GM12878 (cell line): ENCODE results near the gene OVCA2. TPM values are rescaled to one million over a fixed set of nuclear protein-coding genes. Genes with fewer than 3 reads are reported as not detected.

Experiments used
- BCL3 ChIP-seq: IDR thresholded peaks from 2 replicates; pipeline ENCODE4 v1.6.1; 2011; ENCODE audit warnings: borderline replicate concordance, low read depth, mild to moderate bottlenecking, moderate library complexity, low read length; ENCODE audit not compliant: insufficient read depth, poor library complexity, severe bottlenecking
- CREM ChIP-seq: IDR thresholded peaks from 2 replicates; pipeline ENCODE4 v1.6.1; 2014; ENCODE audit warnings: antibody characterized with exemption, low read depth
- HDAC6 ChIP-seq: fragments of 200-600 bp; sonication (generic); IDR thresholded peaks from one replicate; pipeline ENCODE4 v1.8.0; 2017; ENCODE audit warnings: antibody characterized with exemption; ENCODE audit not compliant: unreplicated experiment
- HDGF ChIP-seq: fragments of 450-650 bp; IDR thresholded peaks from 2 replicates; pipeline ENCODE4 v1.6.1; 2016; ENCODE audit warnings: antibody characterized with exemption
- IRF4 ChIP-seq: IDR thresholded peaks from 2 replicates; pipeline ENCODE4 v1.6.1; 2011; ENCODE audit warnings: low read depth, low read length
- JUNB ChIP-seq: IDR thresholded peaks from 2 replicates; pipeline ENCODE4 v1.6.1; 2016; ENCODE audit warnings: antibody characterized with exemption, mild to moderate bottlenecking
- JUND ChIP-seq: IDR thresholded peaks from 2 replicates; pipeline ENCODE4 v1.6.1; 2012; ENCODE audit warnings: low read depth, mild to moderate bottlenecking, low read length, improper control_type of control experiment, moderate library complexity
- KDM1A ChIP-seq: fragments of 200-600 bp; sonication (generic); IDR thresholded peaks from 2 replicates; pipeline ENCODE4 v1.6.1; 2016; ENCODE audit warnings: borderline replicate concordance
- KLF5 ChIP-seq: fragments of 450-650 bp; IDR thresholded peaks from 2 replicates; pipeline ENCODE4 v1.6.1; 2014; ENCODE audit warnings: mild to moderate bottlenecking; ENCODE audit not compliant: partially characterized antibody
- MTA3 ChIP-seq: IDR thresholded peaks from 2 replicates; pipeline ENCODE4 v1.6.1; 2012; ENCODE audit warnings: low read length, inconsistent platforms, borderline replicate concordance
- MXI1 ChIP-seq: fragments of 150-350 bp; IDR thresholded peaks from 2 replicates; pipeline ENCODE4 v1.6.1; 2011; ENCODE audit warnings: low read depth, mild to moderate bottlenecking, inconsistent platforms, low read length, improper control_type of control experiment
- NBN ChIP-seq: fragments of 450-650 bp; IDR thresholded peaks from 2 replicates; pipeline ENCODE4 v1.6.1; 2016
- RUNX3 ChIP-seq: IDR thresholded peaks from 2 replicates; pipeline ENCODE4 v1.6.1; 2012; ENCODE audit warnings: low read length, inconsistent platforms
- SMAD1 ChIP-seq: fragments of 450-650 bp; IDR thresholded peaks from 2 replicates; pipeline ENCODE4 v1.6.1; 2018; ENCODE audit warnings: mild to moderate bottlenecking, low read depth; ENCODE audit not compliant: partially characterized antibody
- SMARCA5 ChIP-seq: fragments of 450-650 bp; IDR thresholded peaks from 2 replicates; pipeline ENCODE4 v1.6.1; 2017; ENCODE audit warnings: mild to moderate bottlenecking
- SREBF1 ChIP-seq: IDR thresholded peaks from 2 replicates; pipeline ENCODE4 v1.6.1; 2012; ENCODE audit warnings: mild to moderate bottlenecking, low read length
- STAT1 ChIP-seq: fragments of 450-650 bp; conservative IDR thresholded peaks from 2 replicates; pipeline ENCODE4 v1.6.1; 2014; ENCODE audit warnings: antibody characterized with exemption, mild to moderate bottlenecking
- SUZ12 ChIP-seq: fragments of 200-600 bp; sonication (generic); IDR thresholded peaks from one replicate; pipeline ENCODE4 v1.6.1; 2018; ENCODE audit warnings: antibody characterized with exemption, mild to moderate bottlenecking; ENCODE audit not compliant: unreplicated experiment
- TARDBP ChIP-seq: IDR thresholded peaks from 2 replicates; pipeline ENCODE4 v1.6.1; 2016; ENCODE audit warnings: borderline replicate concordance
- TBL1XR1 ChIP-seq: IDR thresholded peaks from 2 replicates; pipeline ENCODE4 v1.6.1; 2012; ENCODE audit warnings: low read depth, low read length, improper control_type of control experiment
- TCF3 ChIP-seq: IDR thresholded peaks from 2 replicates; pipeline ENCODE4 v1.6.1; 2012; ENCODE audit warnings: low read depth, mild to moderate bottlenecking, low read length, borderline replicate concordance; ENCODE audit not compliant: insufficient read depth
- WRNIP1 ChIP-seq: IDR thresholded peaks from 2 replicates; pipeline ENCODE4 v1.6.1; 2011; ENCODE audit warnings: low read depth, low read length, improper control_type of control experiment, borderline replicate concordance
- ZBTB33 ChIP-seq: fragments of 450-650 bp; IDR thresholded peaks from 2 replicates; pipeline ENCODE4 v1.6.1; 2017; ENCODE audit warnings: mild to moderate bottlenecking
- ZNF207 ChIP-seq: fragments of 450-650 bp; IDR thresholded peaks from 2 replicates; pipeline ENCODE4 v1.6.1; 2014; ENCODE audit warnings: antibody characterized with exemption, mild to moderate bottlenecking, borderline replicate concordance
- ZNF622 ChIP-seq: fragments of 450-650 bp; IDR thresholded peaks from 2 replicates; pipeline ENCODE4 v1.6.1; 2017; ENCODE audit warnings: mild to moderate bottlenecking, inconsistent platforms
- polyA plus RNA-seq, 11 experiments: library from polyadenylated mRNA; depleted of rRNA in 4 of 11; unstranded in 6 of 11; stranded (reverse) in 5 of 11; fragments of >200 nt; fragmentation: Nextera tagmentation in 4 of 11; fragmentation: Illumina TruSeq in 1 of 11; extraction: Ambion mirVana in 4 of 11; extraction: Trizol in 1 of 11; gene quantifications; 1 replicate in 1 of 11; 2 replicates in 10 of 11; pipeline versions ENCODE4 v1.2.1 to v1.2.3, GENCODE V29; 2011 to 2016; ENCODE audit warnings: inconsistent platforms in 2 of 11, missing spikeins in 2 of 11, low read depth in 1 of 11
- total RNA-seq, 4 experiments: library from RNA; depleted of rRNA in 3 of 4; stranded (reverse); fragments of >200 nt in 3 of 4; fragmentation: Illumina TruSeq in 1 of 4; extraction: Trizol in 1 of 4; gene quantifications; 2 replicates each; pipeline versions ENCODE4 v1.2.1 to v1.2.3, GENCODE V29; 2013 to 2021
- TF ChIP-seq, protein P1 (sequence below): IDR thresholded peaks from 2 replicates; pipeline ENCODE4 v1.6.1; 2011; ENCODE audit warnings: low read depth, low read length, improper control_type of control experiment, borderline replicate concordance
- TF ChIP-seq, protein P2 (sequence below): IDR thresholded peaks from 2 replicates; pipeline ENCODE4 v1.6.1; 2011; ENCODE audit warnings: mild to moderate bottlenecking, low read depth, low read length, moderate library complexity; ENCODE audit not compliant: insufficient replicate concordance

OVCA2 gene
- total and polyA plus RNA-seq, 10 of the 15 experiments (the other 5 are each of a cell fraction or from before 2014, with no cell fraction given) = 6.1 to 75.3 (median 40.7) TPM

DNA sequence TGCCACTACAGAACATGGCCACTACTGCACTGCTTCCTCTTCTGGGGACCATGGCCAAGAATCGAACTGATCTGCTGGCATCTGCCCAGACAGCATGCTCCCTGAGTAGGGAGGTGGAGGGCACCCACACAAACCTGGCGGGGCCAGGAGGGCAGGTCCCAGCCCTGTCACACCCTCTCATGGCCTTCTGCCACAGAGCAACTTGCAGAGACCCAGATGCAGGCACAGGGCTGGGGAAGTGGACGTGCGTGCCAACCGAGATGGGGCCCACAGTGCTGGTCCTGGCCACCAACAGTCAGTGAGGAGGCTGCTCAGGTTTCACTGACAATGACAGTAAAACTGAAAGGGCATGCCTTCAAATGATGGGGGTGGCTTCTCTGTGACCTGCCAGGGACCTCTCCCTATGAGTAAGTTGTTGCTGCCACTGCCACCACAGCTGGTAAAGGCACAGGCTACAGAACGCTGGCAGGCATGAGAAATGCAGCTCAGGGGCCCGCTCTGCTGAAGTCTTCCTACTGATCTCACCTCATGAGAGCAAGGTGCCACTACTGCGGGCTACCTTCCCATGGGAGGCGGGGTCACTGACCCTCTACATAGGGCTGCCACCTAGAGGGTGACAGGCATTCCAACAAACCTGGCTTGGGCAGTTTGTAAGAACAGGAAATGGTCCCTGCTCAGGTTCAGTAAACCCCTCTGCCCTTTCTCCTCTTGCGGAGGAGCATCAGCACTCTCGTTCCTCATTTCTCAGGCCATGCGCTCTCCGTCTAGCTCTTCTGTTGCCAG is 28.6 kb downstream of the OVCA2 start (continued):
- TF ChIP-seq KDM1A = no peak
- TF ChIP-seq ZNF622 = no peak
- TF ChIP-seq TARDBP = peak; percentile 76; the same call in 1 of the 2 replicates
- TF ChIP-seq ZNF207 = no peak; the same call in 1 of the 2 replicates
- TF ChIP-seq KLF5 = peak; percentile 58
- TF ChIP-seq JUND = peak; percentile 92; the same call in 1 of the 2 replicates
- TF ChIP-seq, protein P1, sequence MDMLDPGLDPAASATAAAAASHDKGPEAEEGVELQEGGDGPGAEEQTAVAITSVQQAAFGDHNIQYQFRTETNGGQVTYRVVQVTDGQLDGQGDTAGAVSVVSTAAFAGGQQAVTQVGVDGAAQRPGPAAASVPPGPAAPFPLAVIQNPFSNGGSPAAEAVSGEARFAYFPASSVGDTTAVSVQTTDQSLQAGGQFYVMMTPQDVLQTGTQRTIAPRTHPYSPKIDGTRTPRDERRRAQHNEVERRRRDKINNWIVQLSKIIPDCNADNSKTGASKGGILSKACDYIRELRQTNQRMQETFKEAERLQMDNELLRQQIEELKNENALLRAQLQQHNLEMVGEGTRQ = no peak
- peak; percentile 99 for TF ChIP-seq JUNB
- TF ChIP-seq IRF4 = peak; percentile 100
- TF ChIP-seq STAT1 = 0 out of 2 replicates have a peak, but pooled peaks have one; percentile 50
- TF ChIP-seq SMAD1 = peak; percentile 43
- TF ChIP-seq MTA3 = peak; percentile 98
- TF ChIP-seq WRNIP1 = no peak
- TF ChIP-seq SMARCA5 = peak; percentile 73
- 0 out of 2 replicates have a peak, but pooled peaks have one; percentile 10 for TF ChIP-seq SREBF1
- peak; percentile 98 for TF ChIP-seq CREM
- TF ChIP-seq TCF3 = peak; percentile 99
- peak; percentile 94 for TF ChIP-seq RUNX3
- TF ChIP-seq, protein P2, sequence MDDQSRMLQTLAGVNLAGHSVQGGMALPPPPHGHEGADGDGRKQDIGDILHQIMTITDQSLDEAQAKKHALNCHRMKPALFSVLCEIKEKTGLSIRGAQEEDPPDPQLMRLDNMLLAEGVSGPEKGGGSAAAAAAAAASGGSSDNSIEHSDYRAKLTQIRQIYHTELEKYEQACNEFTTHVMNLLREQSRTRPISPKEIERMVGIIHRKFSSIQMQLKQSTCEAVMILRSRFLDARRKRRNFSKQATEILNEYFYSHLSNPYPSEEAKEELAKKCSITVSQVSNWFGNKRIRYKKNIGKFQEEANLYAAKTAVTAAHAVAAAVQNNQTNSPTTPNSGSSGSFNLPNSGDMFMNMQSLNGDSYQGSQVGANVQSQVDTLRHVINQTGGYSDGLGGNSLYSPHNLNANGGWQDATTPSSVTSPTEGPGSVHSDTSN = peak; percentile 16
- TF ChIP-seq ZBTB33 = no peak
- TF ChIP-seq BCL3 = peak; percentile 99
- no peak for TF ChIP-seq SUZ12
- TF ChIP-seq TBL1XR1 = peak; percentile 100
- TF ChIP-seq HDAC6 = no peak
- TF ChIP-seq NBN = peak; percentile 89
- peak; percentile 81 for TF ChIP-seq HDGF
- TF ChIP-seq MXI1 = 0 out of 2 replicates have a peak, but pooled peaks have one; percentile 12
